ENCODE data around the gene OR2T29.
"Not testable (repeated sequence)": the region's sequence is repeated elsewhere in the genome, so short reads cannot be mapped to it uniquely, and the experiment has no call there.

The OR2T29 gene

DNA sequence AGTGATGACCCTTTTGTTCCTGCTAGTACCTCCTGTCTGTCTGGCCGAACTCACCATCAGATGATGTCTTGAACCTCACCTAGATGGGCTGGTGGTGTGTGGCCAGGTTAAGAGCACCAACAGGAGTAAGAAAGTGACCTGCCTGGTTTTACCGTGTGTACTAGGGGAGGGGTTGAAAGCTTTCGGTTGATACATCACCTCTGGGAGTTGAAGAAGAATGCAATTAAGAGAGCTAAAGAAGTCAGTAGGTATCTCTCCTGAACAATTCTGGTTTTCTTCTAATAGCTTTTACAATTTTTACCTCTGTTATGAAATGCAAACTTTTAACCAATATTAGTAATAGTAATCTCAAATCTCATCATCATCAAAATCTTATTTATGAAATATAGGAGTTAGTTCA lies at the start of gene OR2T29:
TSS of gene OR2T29 (minus strand) at position 101 of the 400 bp plus-strand sequence. CDS start 3,281 bp downstream, outside the sequence.
- not testable (repeated sequence) for DNase-seq (ENCODE audit: low spot score)

DNA sequence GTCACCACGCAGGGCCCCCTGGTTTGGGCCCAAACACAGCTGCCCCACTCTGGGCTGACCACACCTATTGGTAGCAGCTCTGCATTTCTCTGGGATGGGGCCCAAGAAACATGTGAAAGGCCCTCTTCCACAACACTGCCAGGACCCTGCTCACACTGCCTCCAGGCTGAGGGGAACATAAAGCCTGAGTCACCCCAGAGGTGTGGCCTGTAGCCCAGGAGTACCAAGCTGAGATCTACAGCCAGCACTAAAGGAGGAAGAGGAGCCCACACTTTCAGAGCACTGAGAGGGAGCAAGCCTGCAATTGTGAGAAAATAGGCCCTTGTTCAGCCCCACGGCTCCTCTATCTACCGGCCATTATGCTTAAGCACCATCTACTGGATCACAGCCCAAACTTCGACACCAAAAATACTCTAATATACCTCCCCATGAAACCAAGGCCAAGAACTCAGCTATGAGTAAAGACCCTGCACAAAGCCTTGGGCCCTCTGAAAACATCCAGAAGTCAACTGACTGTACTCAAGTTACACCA lies 49.4 kb upstream of the OR2T29 start:
- DNase-seq (ENCODE audit: low spot score) = no peak

- DNase-seq (ENCODE audit: low spot score) = no peak
Measured at GRCh38 chr1:248610301-248610700, 47.7 kb upstream of the OR2T29 start.

GRCh38 chr1:248599396-248599795 lies 36.8 kb upstream of the OR2T29 start:
- DNase-seq (ENCODE audit: low spot score) = no peak

DNA sequence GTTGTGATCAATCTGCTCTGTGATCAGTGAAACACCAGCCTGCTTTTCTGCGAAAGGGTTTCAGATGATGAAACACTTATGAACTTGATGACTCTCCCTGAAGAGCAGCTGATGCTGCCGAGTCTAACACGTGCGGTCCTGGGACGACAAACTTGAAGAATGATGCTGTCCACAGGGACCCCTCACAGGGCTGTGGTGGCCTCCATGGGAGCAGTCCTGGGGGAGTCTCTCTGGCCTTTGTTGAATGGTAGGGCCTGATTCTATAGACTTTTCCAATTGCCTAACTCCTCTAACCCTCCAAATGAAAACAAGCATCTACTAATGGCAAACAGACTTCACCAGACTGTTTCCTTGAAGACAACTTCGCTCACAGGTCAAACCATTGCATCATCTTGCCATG lies 35.0 kb upstream of the OR2T29 start, which contains the start of gene OR2T10:
TSS of gene OR2T10 (minus strand) at position 112 of the 400 bp plus-strand sequence. CDS start 3,932 bp downstream, outside the sequence.
- DNase-seq (ENCODE audit: low spot score) = no peak

DNA sequence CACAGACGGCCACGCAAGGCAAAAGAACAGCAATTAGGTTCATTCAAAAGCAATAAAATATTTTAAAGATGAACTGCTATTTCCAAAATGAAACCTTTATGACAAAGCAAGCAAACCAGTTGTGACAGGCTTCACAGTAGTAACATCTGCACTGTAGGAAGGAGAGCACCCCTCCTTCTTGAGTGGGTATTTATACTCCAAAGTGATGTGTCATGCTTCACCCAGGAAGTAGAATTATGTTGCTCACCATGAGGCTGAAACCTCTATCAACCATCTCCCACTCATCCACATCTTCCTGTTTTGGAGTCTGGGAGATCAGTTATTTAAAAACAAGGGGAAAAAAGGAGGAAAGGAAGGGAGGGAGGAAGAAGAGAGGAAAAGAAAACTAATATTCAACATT lies 34.0 kb upstream of the OR2T29 start:
- no peak for DNase-seq (ENCODE audit: low spot score)

- DNase-seq (ENCODE audit: low spot score) = no peak
Measured at GRCh38 chr1:248593226-248593625, 30.7 kb upstream of the OR2T29 start.

DNA sequence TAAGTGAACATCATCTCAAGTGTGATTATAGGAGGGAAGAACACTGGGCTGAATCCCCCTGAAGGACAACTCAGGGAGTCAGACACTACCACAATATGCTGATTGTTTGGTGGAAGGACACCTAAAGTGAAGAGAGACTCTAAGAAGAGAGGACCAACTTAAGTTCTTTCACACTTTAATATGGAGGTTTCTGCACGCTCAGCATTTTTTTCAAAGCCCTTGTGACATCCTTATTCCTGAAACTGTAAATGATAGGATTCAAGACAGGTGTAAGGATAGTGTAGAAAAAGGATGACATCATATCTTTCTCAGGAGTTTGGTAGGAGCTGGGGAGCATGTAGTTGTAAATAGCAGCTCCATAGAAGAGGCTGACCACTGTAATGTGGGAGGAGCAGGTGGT lies 30.1 kb upstream of the OR2T29 start:
- no peak for DNase-seq (ENCODE audit: low spot score)

- no peak for DNase-seq (ENCODE audit: low spot score)
Measured at GRCh38 chr1:248590055-248590454, 27.5 kb upstream of the OR2T29 start.

DNA sequence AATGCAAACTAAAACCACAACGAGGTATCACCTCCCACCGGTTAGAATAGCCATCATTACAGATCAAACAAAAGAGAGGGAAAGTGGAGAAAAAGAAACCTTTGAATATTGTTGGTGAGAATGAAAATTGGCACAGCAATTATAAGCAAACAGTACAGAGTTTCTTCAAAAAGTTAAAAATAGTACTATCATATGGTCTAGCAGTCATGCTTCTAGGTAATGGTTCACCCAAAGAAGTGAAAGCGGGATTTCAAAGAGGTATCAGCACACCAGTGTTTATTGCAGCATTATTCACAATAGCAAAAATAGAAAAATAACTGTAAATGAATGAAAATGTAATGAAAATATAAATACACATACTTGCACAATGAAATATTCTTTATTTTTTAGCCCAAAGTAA lies 26.8 kb upstream of the OR2T29 start:
- no peak for DNase-seq (ENCODE audit: low spot score)

GRCh38 chr1:248585266-248585665 lies 22.7 kb upstream of the OR2T29 start:
- no peak for DNase-seq (ENCODE audit: low spot score)

- DNase-seq (ENCODE audit: low spot score) = no peak
Measured at GRCh38 chr1:248576260-248576980, 13.8 kb upstream of the OR2T29 start.

GRCh38 chr1:248574657-248575056 lies 12.1 kb upstream of the OR2T29 start, which contains the start of gene OR2T34:
TSS of gene OR2T34 (minus strand) at chr1:248574757. CDS start at chr1:248574757, 0 bp downstream.
- not testable (repeated sequence) for DNase-seq (ENCODE audit: low spot score)

DNA sequence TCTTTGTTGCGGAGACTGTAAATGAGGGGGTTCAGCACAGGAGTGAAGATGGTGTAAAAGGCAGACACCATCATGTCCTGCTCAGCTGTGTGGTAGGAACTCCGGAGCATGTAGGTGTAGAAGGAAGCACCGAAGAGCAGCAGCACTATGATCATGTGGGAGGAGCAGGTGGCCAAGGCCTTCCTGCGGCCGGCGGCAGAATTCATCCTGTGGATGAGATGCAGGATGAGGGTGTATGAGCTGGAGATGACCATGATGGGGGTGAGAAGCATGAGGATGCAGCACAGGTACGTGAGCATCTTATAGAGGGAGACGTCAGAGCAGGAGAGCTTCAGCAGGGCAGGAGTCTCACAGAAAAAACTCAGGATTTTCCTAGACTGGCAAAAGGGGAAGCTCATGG lies 11.3 kb upstream of the OR2T29 start:
- not testable (repeated sequence) for DNase-seq (ENCODE audit: low spot score)

GRCh38 chr1:248572049-248572448 lies 9.5 kb upstream of the OR2T29 start:
- DNase-seq (ENCODE audit: low spot score) = not testable (repeated sequence)

DNA sequence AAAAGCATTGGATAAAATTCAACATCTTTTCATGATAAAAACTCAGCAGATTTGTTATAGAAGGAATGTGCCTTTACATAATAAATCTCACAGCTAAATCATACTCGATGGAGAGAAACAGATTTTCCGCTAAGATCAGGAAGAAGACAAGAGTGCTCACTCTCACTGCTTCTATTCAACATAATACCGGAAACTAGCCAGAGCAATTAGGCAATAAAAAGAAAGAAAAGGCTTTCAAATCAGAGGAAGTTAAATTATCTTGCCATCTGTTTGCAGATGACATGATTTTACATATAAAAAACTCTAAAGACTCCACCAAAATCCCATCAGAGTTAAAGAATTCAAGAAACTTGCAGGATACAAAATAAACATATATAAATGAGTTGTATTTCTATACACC lies 8.2 kb upstream of the OR2T29 start:
- not testable (repeated sequence) for DNase-seq (ENCODE audit: low spot score)

DNA sequence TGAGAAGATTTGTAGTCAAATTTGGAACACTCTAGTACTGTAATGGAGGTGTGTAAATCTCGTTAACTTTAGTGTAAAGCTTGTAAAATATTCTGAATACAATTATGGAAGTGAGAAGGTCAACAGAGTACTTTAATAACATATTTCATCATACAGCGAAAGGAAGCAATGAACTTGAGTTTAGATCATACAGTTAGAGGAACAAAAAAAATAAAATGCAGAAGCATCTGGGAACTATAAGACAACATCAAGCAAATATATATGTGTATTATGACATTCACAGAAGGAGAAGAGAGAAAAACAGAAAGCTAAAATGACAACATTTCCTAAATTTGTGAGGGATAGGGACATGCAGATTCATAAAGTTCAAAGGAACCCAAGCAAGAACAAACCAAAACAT lies 6.5 kb upstream of the OR2T29 start:
- not testable (repeated sequence) for DNase-seq (ENCODE audit: low spot score)

GRCh38 chr1:248565530-248566373 lies 3.2 kb upstream of the OR2T29 start:
- not testable (repeated sequence) for DNase-seq (ENCODE audit: low spot score)

DNA sequence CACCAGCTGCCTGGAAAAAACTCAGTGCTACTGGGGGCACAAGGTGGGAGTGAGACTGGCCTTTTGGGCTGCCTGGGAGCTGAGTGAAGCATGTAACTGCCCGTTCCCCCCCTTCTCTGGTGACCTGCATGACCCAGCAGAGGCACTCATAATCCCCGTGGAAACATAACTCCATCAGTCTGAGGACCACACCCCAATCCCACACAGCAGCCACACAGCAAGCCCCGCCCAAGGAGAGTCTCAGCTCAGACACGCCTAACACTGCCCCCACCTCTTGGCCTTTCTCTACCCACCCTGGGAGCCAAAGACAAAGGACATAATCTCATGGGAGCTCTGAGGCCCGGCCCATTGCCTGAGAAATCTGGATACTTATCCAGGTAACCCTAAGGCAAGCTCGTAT lies 11.5 kb downstream of the OR2T29 start:
- DNase-seq (ENCODE audit: low spot score) = not testable (repeated sequence)

- DNase-seq (ENCODE audit: low spot score) = not testable (repeated sequence)
Measured at GRCh38 chr1:248547383-248547782, 15.2 kb downstream of the OR2T29 start.

DNA sequence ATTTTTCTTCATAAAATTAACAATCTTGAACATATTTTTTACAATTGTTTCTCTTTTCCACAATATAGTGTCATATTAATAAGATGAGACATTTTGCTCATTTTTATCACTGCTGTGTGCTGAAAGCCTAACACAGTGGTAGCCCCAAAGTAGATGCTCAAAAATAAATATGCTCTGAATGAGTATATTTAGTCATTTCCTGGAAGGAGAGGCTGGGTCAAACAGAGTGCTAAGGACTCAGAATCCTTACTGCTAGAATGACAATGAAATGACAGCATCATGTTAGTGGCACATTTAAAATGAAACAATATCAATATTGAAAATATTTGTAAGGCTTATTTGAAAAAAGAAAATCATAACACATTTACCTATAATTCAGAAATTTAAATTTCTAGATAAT lies 25.1 kb downstream of the OR2T29 start:
- not testable (repeated sequence) for DNase-seq (ENCODE audit: low spot score)

DNA sequence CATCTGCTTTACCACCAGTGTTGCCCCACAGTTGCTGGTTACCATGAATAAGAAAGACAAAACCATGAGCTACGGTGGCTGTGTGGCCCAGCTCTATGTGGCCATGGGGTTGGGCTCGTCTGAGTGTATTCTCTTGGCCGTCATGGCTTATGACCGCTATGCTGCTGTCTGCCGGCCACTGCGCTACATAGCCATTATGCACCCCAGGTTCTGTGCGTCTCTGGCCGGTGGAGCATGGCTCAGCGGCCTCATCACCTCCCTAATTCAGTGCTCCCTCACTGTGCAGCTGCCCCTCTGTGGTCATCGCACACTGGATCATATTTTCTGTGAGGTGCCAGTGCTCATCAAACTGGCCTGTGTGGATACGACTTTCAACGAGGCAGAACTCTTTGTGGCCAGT lies 40.7 kb downstream of the OR2T29 start:
- no peak for DNase-seq (ENCODE audit: low spot score)

DNA sequence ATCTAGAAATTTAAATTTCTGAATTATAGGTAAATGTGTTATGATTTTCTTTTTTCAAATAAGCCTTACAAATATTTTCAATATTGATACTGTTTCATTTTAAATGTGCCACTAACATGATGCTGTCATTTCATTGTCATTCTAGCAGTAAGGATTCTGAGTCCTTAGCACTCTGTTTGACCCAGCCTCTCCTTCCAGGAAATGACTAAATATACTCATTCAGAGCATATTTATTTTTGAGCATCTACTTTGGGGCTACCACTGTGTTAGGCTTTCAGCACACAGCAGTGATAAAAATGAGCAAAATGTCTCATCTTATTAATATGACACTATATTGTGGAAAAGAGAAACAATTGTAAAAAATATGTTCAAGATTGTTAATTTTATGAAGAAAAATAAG lies 52.4 kb downstream of the OR2T29 start:
- not testable (repeated sequence) for DNase-seq (ENCODE audit: low spot score)
